Measurements from ENCODE around the gene AKR7A2.
"Not testable (repeated sequence)": the region's sequence is repeated elsewhere in the genome, so short reads cannot be mapped to it uniquely, and the experiment has no call there.

Gene AKR7A2

DNA sequence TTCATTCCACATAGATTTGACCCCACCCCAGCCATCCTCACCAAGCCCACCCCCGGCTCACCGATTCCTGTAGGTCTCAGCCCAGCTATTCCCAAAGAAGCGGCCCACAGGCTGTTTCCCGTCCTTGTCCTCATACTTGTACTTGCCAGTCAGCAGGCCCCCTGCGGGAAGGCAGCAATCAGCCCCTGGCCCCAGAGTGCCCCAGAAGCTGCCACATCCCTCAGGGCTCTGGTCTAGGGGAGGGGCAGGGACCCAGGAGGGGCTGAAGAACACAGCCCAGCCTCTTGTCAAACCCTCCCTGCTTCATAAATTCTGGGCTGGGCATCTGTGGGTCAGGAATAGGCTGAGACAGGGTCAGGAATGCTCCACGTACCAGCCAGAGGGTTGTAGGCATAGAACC lies 5.0 kb downstream of the AKR7A2 start:
- DNase-seq (ENCODE audit: low read depth) = no peak

GRCh38 chr1:19305880-19306279 lies 6.1 kb downstream of the AKR7A2 start:
- no peak for DNase-seq (ENCODE audit: low read depth)

GRCh38 chr1:19304081-19304480 lies 7.9 kb downstream of the AKR7A2 start:
- DNase-seq (ENCODE audit: low read depth) = not testable (repeated sequence)

- DNase-seq (ENCODE audit: low read depth) = no peak
These were observed 11.7 kb downstream of the AKR7A2 start for GRCh38 chr1:19300211-19300610.

- no peak for DNase-seq (ENCODE audit: low read depth)
These were observed 17.3 kb downstream of the AKR7A2 start for GRCh38 chr1:19294638-19295037.

DNA sequence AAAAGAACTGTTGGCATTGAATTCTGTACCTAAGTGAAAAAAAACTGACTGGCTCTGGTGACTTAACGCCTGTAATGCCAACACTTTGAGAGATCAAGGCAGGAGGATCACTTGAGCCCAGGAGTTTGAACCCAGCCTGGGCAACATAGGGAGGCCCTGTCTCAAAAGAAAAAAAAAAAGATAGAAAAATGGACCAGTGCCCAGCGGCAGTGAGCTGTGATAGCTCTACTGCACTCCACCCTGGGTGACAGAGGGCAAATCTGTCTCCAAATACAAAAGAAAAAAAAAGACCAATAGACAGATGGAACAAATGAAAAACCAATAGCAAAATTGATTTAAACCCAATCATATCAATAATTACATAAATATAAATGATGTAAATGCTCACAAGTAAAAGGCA lies 22.7 kb downstream of the AKR7A2 start:
- DNase-seq (ENCODE audit: low read depth) = no peak

DNA sequence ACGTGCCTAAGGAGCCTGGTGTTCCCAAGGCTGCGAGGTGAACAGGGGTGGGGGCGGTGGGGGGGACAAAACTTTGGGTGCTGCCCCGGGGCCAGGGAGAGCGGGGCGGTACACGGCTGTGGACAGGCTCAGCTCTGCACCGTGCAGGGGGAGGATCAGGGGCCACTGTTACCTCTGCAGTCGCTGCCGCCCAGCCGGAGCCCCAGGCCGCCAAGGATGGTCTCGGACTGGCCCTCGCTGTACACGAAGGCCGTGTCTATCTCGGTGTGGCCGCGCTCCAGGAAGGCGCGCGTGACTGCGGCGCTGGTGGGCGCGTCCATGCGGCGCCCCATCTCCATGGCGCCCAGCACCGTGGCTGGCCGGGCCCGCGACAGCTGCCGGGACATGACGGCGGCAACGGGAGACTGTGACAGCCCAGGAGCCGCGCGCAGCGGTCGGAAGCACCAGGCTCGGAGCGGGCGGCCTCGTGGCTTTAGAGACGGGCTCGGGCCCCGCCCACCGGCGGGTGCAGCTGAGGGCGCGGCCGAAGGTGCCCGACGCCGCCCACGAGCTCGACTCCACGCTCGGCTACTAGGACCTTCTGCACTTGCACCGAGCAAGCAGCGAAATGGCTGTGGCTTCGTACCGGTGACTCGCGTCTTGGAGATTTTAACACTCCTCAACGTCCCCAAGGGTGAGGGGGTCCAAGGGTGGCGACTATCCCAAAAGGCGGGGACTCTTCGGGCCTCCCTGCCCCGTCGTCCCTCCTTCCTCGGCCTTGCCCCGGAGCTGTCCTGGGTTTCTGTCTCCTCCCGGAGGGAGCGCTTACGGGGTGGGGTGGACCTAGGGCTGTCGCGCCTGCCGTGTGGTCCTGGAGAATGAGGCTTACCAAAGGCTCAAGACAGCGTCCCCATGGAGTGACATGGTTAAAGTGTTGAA lies 23.4 kb downstream of the AKR7A2 start, which contains the start of gene AKR7A3:
TSS of gene AKR7A3 (minus strand) at position 447 of the 918 bp plus-strand sequence. CDS start at position 386, 61 bp downstream.
- DNase-seq (ENCODE audit: low read depth) = peak; percentile 43

- no peak for DNase-seq (ENCODE audit: low read depth)
These were observed 24.3 kb downstream of the AKR7A2 start for GRCh38 chr1:19287436-19288185.

DNA sequence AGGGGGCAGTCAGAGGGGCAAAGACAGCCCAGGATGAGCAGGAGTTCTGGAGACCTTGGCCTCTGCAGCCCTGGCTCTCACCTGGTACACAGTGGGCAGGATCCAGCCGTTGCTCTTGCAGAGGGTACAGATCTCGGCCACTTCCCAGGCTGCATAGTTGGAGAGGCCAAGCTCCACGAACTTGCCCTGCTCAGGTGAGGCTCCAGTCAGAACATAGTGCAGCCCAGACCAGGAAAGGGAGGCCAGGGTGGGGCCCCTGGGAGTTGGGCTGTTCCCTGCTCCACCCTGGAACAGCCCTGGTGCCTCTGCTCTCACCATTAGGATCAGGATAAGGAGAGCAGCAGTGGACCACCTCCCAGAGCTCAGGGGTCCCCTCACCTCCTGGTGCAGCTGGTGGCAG lies 26.1 kb downstream of the AKR7A2 start:
- DNase-seq (ENCODE audit: low read depth) = not testable (repeated sequence)

DNA sequence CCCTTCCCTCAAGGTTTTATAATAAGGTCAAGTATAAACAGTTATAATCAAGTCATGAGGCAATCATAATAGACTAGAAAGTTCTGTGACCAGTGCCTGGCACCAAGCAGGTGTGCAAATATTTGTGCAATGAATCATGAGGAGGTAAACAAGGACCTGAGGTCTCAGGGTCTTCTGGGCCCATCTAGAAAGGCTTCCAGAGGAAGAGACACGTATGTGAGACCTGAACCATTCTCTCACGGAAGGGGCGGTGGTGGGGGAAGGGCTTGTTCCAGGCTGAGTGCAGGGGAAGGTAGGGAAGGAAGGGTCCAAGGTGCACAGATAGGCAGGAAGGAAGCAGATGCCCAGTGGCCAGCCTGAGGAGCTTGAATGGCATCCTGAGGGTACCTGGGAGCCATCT lies 26.6 kb downstream of the AKR7A2 start:
- DNase-seq (ENCODE audit: low read depth) = not testable (repeated sequence)

- no peak for DNase-seq (ENCODE audit: low read depth)
These were observed 27.1 kb downstream of the AKR7A2 start for GRCh38 chr1:19284881-19285280.

DNA sequence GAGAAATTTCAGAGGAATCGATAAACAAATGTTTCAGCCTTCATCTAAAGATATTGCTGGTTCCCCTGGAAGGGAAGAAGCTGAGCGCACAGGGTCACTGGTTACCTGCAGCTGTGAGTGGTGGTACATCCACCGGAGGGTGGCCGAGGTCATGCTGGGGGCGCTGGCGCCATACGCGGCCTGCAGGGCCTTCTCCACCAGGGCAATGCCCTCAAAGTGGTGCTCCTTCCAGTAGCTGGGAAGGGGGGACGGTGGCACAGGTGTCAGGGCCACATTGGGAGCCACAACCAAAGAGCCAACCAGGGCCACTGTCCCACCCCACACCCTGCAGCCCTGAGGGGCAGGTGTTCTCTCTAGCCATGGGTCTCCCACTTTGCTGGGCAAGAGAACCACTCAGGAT lies 28.1 kb downstream of the AKR7A2 start:
- DNase-seq (ENCODE audit: low read depth) = no peak

GRCh38 chr1:19274636-19275035 lies 37.3 kb downstream of the AKR7A2 start:
- DNase-seq (ENCODE audit: low read depth) = no peak

DNA sequence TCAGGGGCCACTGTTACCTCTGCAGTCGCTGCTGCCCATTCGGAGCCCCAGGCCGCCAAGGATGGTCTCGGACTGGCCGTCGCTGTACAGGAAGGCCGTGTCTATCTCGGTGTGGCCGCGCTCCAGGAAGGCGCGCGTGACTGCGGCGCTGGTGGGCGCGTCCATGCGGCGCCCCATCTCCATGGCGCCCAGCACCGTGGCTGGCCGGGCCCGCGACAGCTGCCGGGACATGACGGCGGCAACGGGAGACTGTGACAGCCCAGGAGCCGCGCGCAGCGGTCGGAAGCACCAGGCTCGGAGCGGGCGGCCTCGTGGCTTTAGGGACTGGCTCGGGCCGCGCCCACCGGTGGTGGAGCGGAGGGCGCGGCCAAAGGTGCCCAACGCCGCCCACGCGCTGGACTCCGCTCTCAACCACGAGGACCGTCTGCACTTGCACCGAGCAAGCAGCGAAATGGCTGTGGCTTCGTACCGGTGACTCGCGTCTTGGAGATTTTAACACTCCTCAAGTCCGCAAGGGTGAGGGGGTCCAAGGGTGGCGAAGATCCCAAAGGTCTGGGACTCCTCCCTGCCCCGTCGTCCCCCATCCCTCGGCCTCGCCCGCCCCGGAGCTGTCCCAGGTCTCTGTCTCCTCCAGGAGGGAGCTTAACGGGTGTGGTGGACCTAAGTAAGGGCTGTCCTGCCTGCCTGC lies 38.0 kb downstream of the AKR7A2 start:
- DNase-seq (ENCODE audit: low read depth) = not testable (repeated sequence)

- no peak for DNase-seq (ENCODE audit: low read depth)
These were observed 38.7 kb downstream of the AKR7A2 start for GRCh38 chr1:19273106-19273843.

- no peak for DNase-seq (ENCODE audit: low read depth)
These were observed 39.9 kb downstream of the AKR7A2 start for GRCh38 chr1:19272064-19272463.

DNA sequence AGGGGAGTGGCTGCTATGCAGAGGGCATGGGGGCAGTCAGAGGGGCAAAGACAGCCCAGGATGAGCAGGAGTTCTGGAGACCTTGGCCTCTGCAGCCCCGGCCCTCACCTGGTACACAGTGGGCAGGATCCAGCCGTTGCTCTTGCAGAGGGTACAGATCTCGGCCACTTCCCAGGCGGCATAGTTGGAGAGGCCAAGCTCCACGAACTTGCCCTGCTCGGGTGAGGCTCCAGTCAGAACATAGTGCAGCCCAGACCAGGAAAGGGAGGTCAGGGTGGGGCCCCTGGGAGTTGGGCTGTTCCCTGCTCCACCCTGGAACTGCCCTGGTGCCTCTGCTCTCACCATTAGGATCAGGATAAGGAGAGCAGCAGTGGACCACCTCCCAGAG lies 41.6 kb downstream of the AKR7A2 start:
- not testable (repeated sequence) for DNase-seq (ENCODE audit: low read depth)

DNA sequence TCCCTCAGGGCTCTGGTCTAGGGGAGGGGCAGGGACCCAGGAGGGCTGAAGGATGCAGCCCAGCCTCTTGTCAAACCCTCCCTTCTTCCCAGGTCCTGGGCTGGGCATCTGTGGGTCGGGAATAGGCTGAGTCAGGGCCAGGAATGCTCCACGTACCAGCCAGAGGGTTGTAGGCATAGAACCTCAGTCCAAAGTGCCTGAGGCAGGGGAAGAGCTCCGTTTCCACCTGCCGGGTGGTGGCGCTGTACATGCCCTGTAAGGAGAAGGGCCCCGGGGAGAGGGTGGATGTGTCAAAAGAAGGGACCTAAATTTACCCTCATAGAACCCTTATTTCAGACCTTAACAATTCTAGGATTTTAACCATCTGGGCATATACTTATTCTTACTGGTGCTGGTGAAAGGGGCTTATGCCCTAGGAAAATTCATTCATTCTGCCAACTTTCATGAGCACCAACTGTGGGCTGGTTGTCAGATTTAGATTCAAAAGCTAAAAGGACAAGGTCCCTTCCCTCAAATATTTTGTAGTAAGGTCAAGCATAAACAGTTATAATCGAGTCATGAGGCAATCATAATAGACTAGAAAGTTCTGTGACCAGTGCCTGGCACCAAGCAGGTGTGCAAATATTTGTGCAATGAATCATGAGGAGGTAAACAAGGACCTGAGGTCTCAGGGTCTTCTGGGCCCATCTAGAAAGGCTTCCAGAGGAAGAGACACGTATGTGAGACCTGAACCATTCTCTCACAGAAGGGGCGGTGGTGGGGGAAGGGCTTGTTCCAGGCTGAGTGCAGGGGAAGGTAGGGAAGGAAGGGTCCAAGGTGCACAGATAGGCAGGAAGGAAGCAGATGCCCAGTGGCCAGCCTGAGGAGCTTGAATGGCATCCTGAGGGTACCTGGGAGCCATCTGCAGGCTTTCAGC lies 42.3 kb downstream of the AKR7A2 start:
- not testable (repeated sequence) for DNase-seq (ENCODE audit: low read depth)

DNA sequence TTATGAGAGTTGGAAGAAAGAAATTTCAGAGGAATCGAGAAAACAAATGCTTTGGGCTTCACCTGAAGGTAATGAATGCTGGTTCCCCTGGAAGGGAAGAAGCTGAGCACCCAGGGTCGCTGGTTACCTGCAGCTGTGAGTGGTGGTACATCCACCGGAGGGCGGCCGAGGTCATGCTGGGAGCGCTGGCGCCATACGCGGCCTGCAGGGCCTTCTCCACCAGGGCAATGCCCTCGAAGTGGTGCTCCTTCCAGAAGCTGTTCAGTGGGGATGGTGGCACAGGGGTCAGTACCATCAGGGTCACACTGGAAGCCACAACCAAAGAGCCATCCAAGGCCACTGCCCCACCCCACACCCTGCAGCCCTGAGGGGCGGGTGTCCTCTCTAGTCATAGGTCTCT lies 43.5 kb downstream of the AKR7A2 start:
- no peak for DNase-seq (ENCODE audit: low read depth)

DNA sequence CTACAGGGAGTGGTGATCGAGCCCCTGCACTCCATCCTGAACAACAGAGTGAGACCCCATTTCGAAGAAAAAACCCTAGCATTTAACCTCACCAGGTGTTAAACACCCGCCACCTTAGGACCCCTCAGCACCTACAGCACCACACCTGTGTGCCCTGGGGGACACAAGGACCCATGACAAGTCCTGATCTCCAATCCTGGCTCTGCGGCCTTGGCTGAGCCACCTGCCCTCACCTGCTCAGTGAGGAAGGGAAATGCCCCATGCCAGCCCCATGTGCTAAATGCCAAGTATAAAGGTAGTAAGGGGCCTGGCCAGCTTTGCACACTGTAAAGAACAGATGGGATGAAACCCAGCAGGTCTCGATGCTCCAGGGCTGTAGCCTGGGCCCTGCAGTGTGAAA lies 49.2 kb downstream of the AKR7A2 start:
- no peak for DNase-seq (ENCODE audit: low read depth)

DNA sequence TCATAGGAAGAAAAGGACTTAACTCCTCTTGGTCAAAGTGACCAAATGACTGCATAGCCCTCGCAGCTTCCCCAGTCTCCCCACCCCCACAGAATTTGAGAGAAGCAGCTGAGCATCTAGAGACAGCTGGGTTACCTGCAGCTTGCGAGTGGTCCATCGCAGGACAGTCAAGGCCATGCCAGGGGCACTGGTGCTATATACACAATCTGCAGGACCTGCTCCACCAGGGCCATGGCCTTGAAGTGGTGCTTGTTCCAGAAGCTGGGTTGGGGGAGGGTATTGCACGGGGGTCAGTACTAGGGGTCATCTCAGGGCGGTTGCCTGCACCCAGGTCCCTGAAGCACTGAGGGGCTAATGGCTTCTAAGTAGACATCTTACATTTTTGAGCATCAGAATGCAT lies 49.9 kb downstream of the AKR7A2 start:
- DNase-seq (ENCODE audit: low read depth) = no peak
